Lower lobe of right lung (tissue), 2 donors: Measurements from ENCODE around the gene NSG1. TPM values are rescaled to one million over a fixed set of nuclear protein-coding genes. Genes with fewer than 3 reads are reported as not detected.

ENCODE experiments used
- ATAC-seq, 2 donors: fragments of 200-7000 bp; cut with Tn5 transposase; one replicate each; pipeline ENCODE4 v1.9.1; 2020 to 2022; ENCODE audit warnings: mild to moderate bottlenecking in 2 of 2, moderate library complexity in 2 of 2
- DNase-seq: peaks from one replicate; pipeline ENCODE4 v3.0.0-alpha.2; 2020
- H3K27ac ChIP-seq: fragments of 200-600 bp; one replicate; pipeline ENCODE4 v1.8.0; 2022
- H3K27me3 ChIP-seq: fragments of 200-600 bp; one replicate; pipeline ENCODE4 v1.8.0; 2022; ENCODE audit warnings: low read depth
- H3K36me3 ChIP-seq: fragments of 200-600 bp; one replicate; pipeline ENCODE4 v1.8.0; 2022; ENCODE audit warnings: mild to moderate bottlenecking
- H3K4me1 ChIP-seq: fragments of 200-600 bp; one replicate; pipeline ENCODE4 v1.8.0; 2022
- H3K4me3 ChIP-seq: fragments of 200-600 bp; one replicate; pipeline ENCODE4 v1.8.0; 2022; ENCODE audit warnings: mild to moderate bottlenecking
- H3K9me3 ChIP-seq: fragments of 200-600 bp; one replicate; pipeline ENCODE4 v1.8.0; 2022
- CTCF ChIP-seq: fragments of 200-600 bp; IDR thresholded peaks from one replicate; pipeline ENCODE4 v1.8.0; 2022; ENCODE audit warnings: antibody characterized with exemption, mild to moderate bottlenecking
- intact Hi-C: fragments of 100-400 bp; cut with DNase I; formaldehyde crosslinking; loops from one replicate; pipeline ENCODE4 v1.11.0; 2022
- total RNA-seq: library from RNA; stranded (reverse); fragmentation: NEBNext Ultra II Directional; extraction: Animal tissue kit (Norgen Biotek cat#: 25700); gene quantifications from one replicate; pipeline ENCODE4 v1.2.1, GENCODE V29; 2021
- donor health status: DM: no; HTN: yes; CAD: no; lungs with severe emphysema.

NSG1 gene
- total RNA-seq, 1 donor from 2014 or later, result 0.50 TPM

- no peak for ATAC-seq
- H3K4me3 ChIP-seq, result peak overlapping the region; percentile 48
- H3K27ac ChIP-seq, result no peak overlapping the region
- TF ChIP-seq CTCF, result no peak
- intact Hi-C loops, result no loop called here
- DNase-seq, result no peak
- H3K27me3 ChIP-seq, result peaks cover 65% of the 10 kb centered on the region
- no peaks in the 10 kb centered on the region for H3K36me3 ChIP-seq
- no peaks in the 10 kb centered on the region for H3K9me3 ChIP-seq
- H3K4me1 ChIP-seq, result peaks cover 26% of the 10 kb centered on the region
Measured at GRCh38 chr4:4385729-4386295, 1.1 kb upstream of the NSG1 start.

DNA sequence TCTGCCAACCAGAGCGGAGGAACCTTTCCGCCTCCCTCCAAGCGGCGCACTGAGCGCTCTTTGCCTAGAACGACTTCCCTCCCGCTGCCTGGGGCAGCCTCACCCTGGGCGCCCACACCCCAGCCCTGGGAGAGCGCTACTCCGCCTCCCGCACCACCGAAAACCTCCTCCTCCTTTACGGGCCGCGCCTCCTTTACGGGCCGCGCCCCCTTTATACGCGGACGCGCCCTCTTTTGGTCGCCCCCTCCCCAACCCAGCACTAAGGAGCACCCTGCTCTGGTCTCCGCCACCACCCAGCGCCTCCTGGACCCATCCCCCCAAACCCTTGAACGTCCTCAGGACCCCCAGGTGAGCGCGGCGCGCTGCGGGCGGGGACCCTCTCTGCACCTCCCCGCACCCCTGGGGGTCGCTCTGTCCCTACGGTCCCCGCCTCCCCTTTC lies 586 bp upstream of the NSG1 start:
- no peak for DNase-seq
- ATAC-seq, result peak; percentile 31 to 32

GRCh38 chr4:4387531-4388310 lies 819 bp downstream of the NSG1 start:
- peaks cover 67% of the 10 kb centered on the region for H3K27me3 ChIP-seq
- intact Hi-C loops, result no loop called here
- H3K9me3 ChIP-seq, result no peaks in the 10 kb centered on the region
- TF ChIP-seq CTCF, result no peak
- DNase-seq (no peak), ATAC-seq (peak in 1 of 2 donors; percentile 23)
- H3K36me3 ChIP-seq, result no peaks in the 10 kb centered on the region
- peaks cover 26% of the 10 kb centered on the region for H3K4me1 ChIP-seq
- no peak overlapping the region for H3K27ac ChIP-seq
- peak overlapping the region; percentile 48 for H3K4me3 ChIP-seq

More for the DNA sequence above, 586 bp upstream of the NSG1 start:
- intact Hi-C loops, result no loop called here
- peaks cover 26% of the 10 kb centered on the region for H3K4me1 ChIP-seq
- H3K27me3 ChIP-seq, result peaks cover 65% of the 10 kb centered on the region
- H3K36me3 ChIP-seq, result no peaks in the 10 kb centered on the region
- TF ChIP-seq CTCF, result no peak
- peak overlapping the region; percentile 48 for H3K4me3 ChIP-seq
- no peaks in the 10 kb centered on the region for H3K9me3 ChIP-seq
- H3K27ac ChIP-seq, result no peak overlapping the region

GRCh38 chr4:4388311-4388790 lies 1.4 kb downstream of the NSG1 start:
- ATAC-seq (no peak), DNase-seq (no peak)
- H3K36me3 ChIP-seq, result no peaks in the 10 kb centered on the region
- H3K27ac ChIP-seq, result no peak overlapping the region
- no peaks in the 10 kb centered on the region for H3K9me3 ChIP-seq
- peaks cover 26% of the 10 kb centered on the region for H3K4me1 ChIP-seq
- no peak for TF ChIP-seq CTCF
- intact Hi-C loops, result no loop called here
- H3K4me3 ChIP-seq, result peak overlapping the region; percentile 48
- peaks cover 63% of the 10 kb centered on the region for H3K27me3 ChIP-seq

DNA sequence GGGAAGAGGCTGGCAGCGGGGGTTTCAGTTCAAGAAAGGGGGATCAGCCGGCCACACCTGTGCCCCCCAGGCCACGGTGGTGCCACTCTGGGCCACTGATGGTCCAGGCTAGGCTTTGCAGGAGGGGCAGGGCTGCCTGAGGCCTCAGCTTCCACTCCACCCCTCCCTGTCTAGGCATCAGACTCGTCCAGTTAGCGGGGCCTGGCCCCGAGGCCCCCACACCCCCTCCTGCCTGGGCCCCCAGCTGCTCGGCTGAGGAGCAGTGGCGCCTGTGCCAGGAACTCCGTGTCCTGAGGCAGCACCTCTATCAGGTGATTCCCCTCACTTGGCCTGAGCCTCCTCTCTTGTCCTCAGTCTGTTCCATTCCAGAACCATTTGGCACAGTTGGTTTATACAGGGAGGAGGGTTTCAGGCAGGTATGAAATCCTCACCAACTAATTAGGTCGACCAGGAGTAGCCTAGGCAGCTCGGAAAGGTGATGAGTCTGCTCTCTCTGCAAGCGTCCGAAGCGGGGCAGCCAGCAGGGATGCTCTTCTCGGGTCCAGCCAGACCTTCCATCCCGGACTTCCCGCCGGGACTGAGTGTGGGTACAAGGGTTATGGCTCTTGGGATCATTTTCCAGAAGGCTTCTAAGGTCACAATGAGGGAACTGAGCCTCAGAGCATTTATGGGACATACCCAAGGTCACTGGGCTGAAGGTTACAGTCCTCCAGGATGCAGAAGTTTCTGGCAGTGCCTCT lies 2.1 kb downstream of the NSG1 start:
- no peak for ATAC-seq
- H3K27me3 ChIP-seq, result peaks cover 63% of the 10 kb centered on the region

More for the DNA sequence above, 2.1 kb downstream of the NSG1 start:
- Histone ChIP-seq H3K36me3 (no peaks in the 10 kb centered on the region), H3K27ac (no peak overlapping the region), H3K9me3 (no peaks in the 10 kb centered on the region), H3K4me1 (peaks cover 26% of the 10 kb centered on the region), H3K4me3 (no peak overlapping the region)
- no peak for DNase-seq
- no peak for TF ChIP-seq CTCF
- intact Hi-C loops, result no loop called here
